SK-N-SH treated with all-trans-retinoic acid at 6 μM for 48 hours (cell line): ENCODE data around the gene PRF1.

Experiments used
- ATAC-seq: fragments of 200-7000 bp; cut with Tn5 transposase; 3 replicates; pipeline ENCODE4 v1.9.1; 2020; ENCODE audit warnings: mild to moderate bottlenecking, moderate library complexity
- ARNTL ChIP-seq: fragments of 450-650 bp; formaldehyde crosslinking; IDR thresholded peaks from 2 replicates; pipeline ENCODE4 v1.5.0; 2020; ENCODE audit warnings: low read depth, mild to moderate bottlenecking, moderate library complexity, borderline replicate concordance
- BACH2 ChIP-seq: fragments of 250-450 bp; sonication (Bioruptor Pico); IDR thresholded peaks from 2 replicates; pipeline ENCODE4 v1.9.0; 2021; ENCODE audit warnings: mild to moderate bottlenecking, borderline replicate concordance
- CSRNP3 ChIP-seq: fragments of 250-450 bp; sonication (Bioruptor Pico); IDR thresholded peaks from 2 replicates; pipeline ENCODE4 v1.5.1; 2021; ENCODE audit warnings: mild to moderate bottlenecking, moderate library complexity
- ESRRG ChIP-seq: fragments of 250-450 bp; sonication (Bioruptor Pico); IDR thresholded peaks from 2 replicates; pipeline ENCODE4 v1.6.1; 2021; ENCODE audit warnings: mild to moderate bottlenecking
- ISL1 ChIP-seq: fragments of 250-450 bp; sonication (Bioruptor Pico); IDR thresholded peaks from 2 replicates; pipeline ENCODE4 v2.1.2; 2022; ENCODE audit warnings: mild to moderate bottlenecking, moderate library complexity
- OSR1 ChIP-seq: fragments of 250-450 bp; sonication (Bioruptor Pico); IDR thresholded peaks from 2 replicates; pipeline ENCODE4 v1.8.0; 2022; ENCODE audit warnings: moderate library complexity, mild to moderate bottlenecking, inconsistent platforms
- PATZ1 ChIP-seq: fragments of 250-450 bp; sonication (Bioruptor Pico); IDR thresholded peaks from 2 replicates; pipeline ENCODE4 v1.8.0; 2020; ENCODE audit warnings: mild to moderate bottlenecking, moderate library complexity, borderline replicate concordance
- POU6F1 ChIP-seq: fragments of 250-450 bp; sonication (Bioruptor Pico); IDR thresholded peaks from 2 replicates; pipeline ENCODE4 v1.8.0; 2021; ENCODE audit warnings: low read depth, mild to moderate bottlenecking, moderate library complexity, borderline replicate concordance
- PPARA ChIP-seq: fragments of 250-450 bp; sonication (Bioruptor Pico); IDR thresholded peaks from 2 replicates; pipeline ENCODE4 v1.5.0; 2020; ENCODE audit warnings: mild to moderate bottlenecking, borderline replicate concordance
- RARB ChIP-seq: fragments of 250-450 bp; sonication (Bioruptor Pico); IDR thresholded peaks from 2 replicates; pipeline ENCODE4 v1.8.0; 2021; ENCODE audit warnings: mild to moderate bottlenecking, moderate library complexity
- SNAI2 ChIP-seq: fragments of 250-450 bp; sonication (Bioruptor Pico); IDR thresholded peaks from 2 replicates; pipeline ENCODE4 v1.5.0; 2020; ENCODE audit warnings: mild to moderate bottlenecking, moderate library complexity
- TCF4 ChIP-seq: fragments of 250-450 bp; sonication (Bioruptor Pico); IDR thresholded peaks from 2 replicates; pipeline ENCODE4 v1.8.0; 2021; ENCODE audit warnings: mild to moderate bottlenecking, moderate library complexity, borderline replicate concordance
- TSHZ2 ChIP-seq: fragments of 250-450 bp; sonication (Bioruptor Pico); IDR thresholded peaks from 2 replicates; pipeline ENCODE4 v1.5.0; 2020; ENCODE audit warnings: mild to moderate bottlenecking, moderate library complexity
- ZC3H10 ChIP-seq: fragments of 250-450 bp; sonication (Bioruptor Pico); IDR thresholded peaks from 2 replicates; pipeline ENCODE4 v1.5.1; 2021; ENCODE audit warnings: mild to moderate bottlenecking, moderate library complexity
- ZFP3 ChIP-seq: fragments of 250-450 bp; sonication (Bioruptor Pico); IDR thresholded peaks from 2 replicates; pipeline ENCODE4 v1.5.0; 2020; ENCODE audit warnings: mild to moderate bottlenecking, moderate library complexity
- ZFP30 ChIP-seq: fragments of 450-650 bp; formaldehyde crosslinking; IDR thresholded peaks from 2 replicates; pipeline ENCODE4 v1.5.0; 2022; ENCODE audit warnings: mild to moderate bottlenecking, moderate library complexity
- ZNF565 ChIP-seq: fragments of 450-650 bp; formaldehyde crosslinking; conservative IDR thresholded peaks from 2 replicates; pipeline ENCODE4 v1.5.0; 2020; ENCODE audit warnings: low read depth, mild to moderate bottlenecking, moderate library complexity
- ZNF70 ChIP-seq: fragments of 450-650 bp; formaldehyde crosslinking; IDR thresholded peaks from 2 replicates; pipeline ENCODE4 v1.5.0; 2020; ENCODE audit warnings: mild to moderate bottlenecking, moderate library complexity
- ZNF8 ChIP-seq: fragments of 450-650 bp; formaldehyde crosslinking; IDR thresholded peaks from 2 replicates; pipeline ENCODE4 v1.5.0; 2020; ENCODE audit warnings: mild to moderate bottlenecking, moderate library complexity
- TF ChIP-seq, protein P1 (sequence below): fragments of 250-450 bp; sonication (Bioruptor Pico); IDR thresholded peaks from 2 replicates; pipeline ENCODE4 v1.5.1; 2020; ENCODE audit warnings: low read depth, mild to moderate bottlenecking, moderate library complexity

The PRF1 gene

DNA sequence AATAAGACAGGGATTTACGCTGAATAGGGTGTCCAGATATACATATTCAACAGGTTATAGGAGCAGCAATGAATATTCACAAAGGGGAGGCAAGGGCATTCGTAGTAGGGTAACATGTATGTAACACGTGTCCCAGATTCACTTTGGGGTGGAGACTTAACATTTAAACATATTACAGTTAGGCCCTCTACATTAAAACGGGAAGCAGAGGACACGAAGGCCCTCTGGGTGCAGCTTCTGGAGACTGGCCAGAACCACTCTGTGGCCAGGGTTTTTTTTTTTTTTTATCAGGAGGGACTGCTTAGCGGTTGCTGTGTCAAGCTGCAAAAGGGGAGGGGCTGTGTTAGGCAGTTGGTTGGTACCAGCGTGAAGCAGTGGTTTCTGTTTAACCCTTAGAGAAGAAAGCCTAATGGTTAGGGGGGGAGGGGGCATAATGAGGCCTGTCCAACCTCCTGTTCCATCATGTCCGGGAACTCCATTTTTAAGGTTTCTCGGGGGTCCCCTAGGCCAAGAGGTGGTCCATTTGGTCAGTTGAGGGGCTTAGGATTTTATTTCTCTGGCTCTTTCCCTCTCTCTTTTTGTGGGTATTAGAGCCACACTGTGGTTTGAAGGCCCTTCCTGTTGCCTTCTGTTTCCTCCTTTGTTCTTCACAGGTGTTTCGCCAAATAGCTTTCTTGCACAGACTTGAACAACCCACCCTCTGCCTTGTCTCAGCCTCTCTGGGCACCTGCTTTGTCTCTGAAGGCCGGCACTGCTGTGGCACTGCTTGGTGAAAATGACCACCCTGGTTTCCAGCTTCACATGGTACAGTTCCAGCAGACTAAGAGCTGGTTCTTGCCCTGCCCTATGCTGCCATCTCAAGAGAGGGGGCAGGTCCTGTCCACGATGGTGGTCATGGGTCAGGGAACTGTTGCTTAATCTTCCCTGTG, 26.4 kb downstream of the PRF1 start:
- peak; percentile 49 for ATAC-seq
- TF ChIP-seq ZNF8 (CRISPR knock-in tag) (no peak), ARNTL (CRISPR knock-in tag) (no peak), ZFP3 (no peak), RARB (CRISPR knock-in tag) (no peak), PATZ1 (CRISPR knock-in tag) (no peak), BACH2 (no peak), SNAI2 (CRISPR knock-in tag) (no peak), TCF4 (CRISPR knock-in tag) (no peak), ZNF565 (no peak), ZFP30 (CRISPR knock-in tag) (no peak), CSRNP3 (CRISPR knock-in tag) (no peak), POU6F1 (CRISPR knock-in tag) (no peak), ISL1 (CRISPR knock-in tag) (no peak), ESRRG (CRISPR knock-in tag) (no peak), ZNF70 (no peak), PPARA (CRISPR knock-in tag) (no peak), ZC3H10 (no peak), OSR1 (CRISPR knock-in tag) (no peak)
- TF ChIP-seq, protein P1, sequence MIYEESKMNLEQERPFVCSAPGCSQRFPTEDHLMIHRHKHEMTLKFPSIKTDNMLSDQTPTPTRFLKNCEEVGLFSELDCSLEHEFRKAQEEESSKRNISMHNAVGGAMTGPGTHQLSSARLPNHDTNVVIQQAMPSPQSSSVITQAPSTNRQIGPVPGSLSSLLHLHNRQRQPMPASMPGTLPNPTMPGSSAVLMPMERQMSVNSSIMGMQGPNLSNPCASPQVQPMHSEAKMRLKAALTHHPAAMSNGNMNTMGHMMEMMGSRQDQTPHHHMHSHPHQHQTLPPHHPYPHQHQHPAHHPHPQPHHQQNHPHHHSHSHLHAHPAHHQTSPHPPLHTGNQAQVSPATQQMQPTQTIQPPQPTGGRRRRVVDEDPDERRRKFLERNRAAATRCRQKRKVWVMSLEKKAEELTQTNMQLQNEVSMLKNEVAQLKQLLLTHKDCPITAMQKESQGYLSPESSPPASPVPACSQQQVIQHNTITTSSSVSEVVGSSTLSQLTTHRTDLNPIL (CRISPR knock-in tag), result no peak

DNA sequence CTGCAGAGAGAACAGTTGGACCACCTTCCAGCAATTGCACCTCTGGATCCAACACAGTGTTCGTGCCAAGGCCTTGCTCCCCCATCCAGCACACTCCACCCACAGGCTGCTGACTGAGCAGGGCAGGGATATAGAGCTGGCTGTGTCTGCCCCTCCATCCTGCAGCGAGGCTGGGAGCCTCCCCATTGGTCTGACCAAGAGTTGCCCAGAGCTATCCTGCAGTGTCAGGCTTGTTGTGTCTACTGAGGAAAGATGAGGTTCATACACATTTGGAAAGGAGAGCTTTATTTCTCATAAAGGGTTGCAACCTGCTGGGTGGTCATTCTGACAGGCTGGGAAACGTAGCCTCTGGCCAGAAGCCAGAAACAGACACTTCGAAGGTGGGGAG, 27.1 kb downstream of the PRF1 start:
- TF ChIP-seq ZFP30 (CRISPR knock-in tag), result no peak
- no peak for TF ChIP-seq TSHZ2 (CRISPR knock-in tag)
- TF ChIP-seq ESRRG (CRISPR knock-in tag), result no peak
- no peak for TF ChIP-seq ZFP3
- no peak for TF ChIP-seq POU6F1 (CRISPR knock-in tag)
- TF ChIP-seq ISL1 (CRISPR knock-in tag), result no peak
- TF ChIP-seq, protein P1 (CRISPR knock-in tag), result no peak
- no peak for TF ChIP-seq ZNF8 (CRISPR knock-in tag)
- TF ChIP-seq ZNF565, result no peak
- peak; percentile 30; the same call in 1 of the 3 replicates for ATAC-seq
